Keratinocyte (primary cell): ENCODE measurements around the gene ERMP1.

ENCODE experiments used
- EZH2 ChIP-seq: IDR thresholded peaks from one replicate; pipeline ENCODE4 v1.6.1; 2012; ENCODE audit warnings: inconsistent platforms, mild to moderate bottlenecking, low read length, moderate library complexity
- TF ChIP-seq, protein P1 (sequence below), 3 experiments: IDR thresholded peaks in 1 of 3; conservative IDR thresholded peaks in 1 of 3; optimal IDR thresholded peaks in 1 of 3; 2 replicates in 2 of 3; 3 replicates in 1 of 3; pipeline versions ENCODE3 to v1.5.1; 2011; ENCODE audit warnings: low read length in 3 of 3, mild to moderate bottlenecking in 3 of 3, moderate library complexity in 2 of 3, control low read depth in 1 of 3, inconsistent platforms in 1 of 3; ENCODE audit not compliant: insufficient read depth in 2 of 3; ENCODE audit errors: extremely low read depth in 1 of 3

DNA sequence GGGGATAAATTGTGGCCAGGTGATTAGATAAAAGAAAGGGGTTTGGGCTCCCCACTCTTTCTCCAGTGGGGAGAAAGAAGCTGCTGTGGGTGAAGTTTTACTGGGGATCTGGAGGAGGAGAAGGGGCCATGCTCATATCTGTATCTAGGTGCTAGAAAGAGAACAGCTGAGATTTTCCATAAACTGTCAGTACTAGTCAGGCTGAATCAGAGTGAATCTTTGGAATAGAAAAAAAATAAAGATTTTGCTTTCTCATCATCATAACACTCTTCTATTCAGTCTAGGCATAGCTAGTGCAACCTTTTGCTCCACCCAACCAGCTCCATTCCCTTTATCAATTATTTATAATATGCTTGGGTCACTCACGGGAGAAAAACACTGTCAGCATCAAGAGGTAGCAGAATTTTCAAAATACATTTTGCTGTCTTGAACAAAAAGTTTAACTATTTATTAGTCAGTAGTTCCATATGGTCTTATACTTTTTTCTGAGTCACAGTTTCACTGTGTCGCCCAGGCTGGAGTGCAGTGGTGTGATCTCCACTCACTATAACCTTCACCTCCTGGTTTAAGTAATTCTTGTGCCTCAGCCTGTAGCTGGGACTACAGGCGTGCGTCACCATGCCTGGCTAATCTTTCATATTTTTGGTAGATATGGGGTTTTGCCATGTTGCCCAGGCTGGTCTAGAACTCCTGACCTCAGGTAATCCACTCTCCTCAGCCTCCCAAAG lies 21.3 kb upstream of the ERMP1 start:
- TF ChIP-seq, protein P1, sequence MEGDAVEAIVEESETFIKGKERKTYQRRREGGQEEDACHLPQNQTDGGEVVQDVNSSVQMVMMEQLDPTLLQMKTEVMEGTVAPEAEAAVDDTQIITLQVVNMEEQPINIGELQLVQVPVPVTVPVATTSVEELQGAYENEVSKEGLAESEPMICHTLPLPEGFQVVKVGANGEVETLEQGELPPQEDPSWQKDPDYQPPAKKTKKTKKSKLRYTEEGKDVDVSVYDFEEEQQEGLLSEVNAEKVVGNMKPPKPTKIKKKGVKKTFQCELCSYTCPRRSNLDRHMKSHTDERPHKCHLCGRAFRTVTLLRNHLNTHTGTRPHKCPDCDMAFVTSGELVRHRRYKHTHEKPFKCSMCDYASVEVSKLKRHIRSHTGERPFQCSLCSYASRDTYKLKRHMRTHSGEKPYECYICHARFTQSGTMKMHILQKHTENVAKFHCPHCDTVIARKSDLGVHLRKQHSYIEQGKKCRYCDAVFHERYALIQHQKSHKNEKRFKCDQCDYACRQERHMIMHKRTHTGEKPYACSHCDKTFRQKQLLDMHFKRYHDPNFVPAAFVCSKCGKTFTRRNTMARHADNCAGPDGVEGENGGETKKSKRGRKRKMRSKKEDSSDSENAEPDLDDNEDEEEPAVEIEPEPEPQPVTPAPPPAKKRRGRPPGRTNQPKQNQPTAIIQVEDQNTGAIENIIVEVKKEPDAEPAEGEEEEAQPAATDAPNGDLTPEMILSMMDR (optimal IDR thresholded peaks at IDR 0.05 in 1 of 3, IDR thresholded peaks at IDR 0.05 in 1 of 3, conservative IDR thresholded peaks at IDR 0.05 in 1 of 3; ENCODE audit: extremely low read depth in 1 of 3, insufficient read depth in 2 of 3, low read length in 3 of 3) = no peak
- TF ChIP-seq EZH2 = no peak
